Effector CD4-positive, alpha-beta T cell (primary cell): ENCODE results near the gene SV2C.

Experiments
- DNase-seq: peaks from one replicate; pipeline ENCODE4 v3.0.0-alpha.2; 2020

SV2C gene

GRCh38 chr5:76165711-76166374 is 82.7 kb downstream of the SV2C start:
- no peak for DNase-seq

DNA sequence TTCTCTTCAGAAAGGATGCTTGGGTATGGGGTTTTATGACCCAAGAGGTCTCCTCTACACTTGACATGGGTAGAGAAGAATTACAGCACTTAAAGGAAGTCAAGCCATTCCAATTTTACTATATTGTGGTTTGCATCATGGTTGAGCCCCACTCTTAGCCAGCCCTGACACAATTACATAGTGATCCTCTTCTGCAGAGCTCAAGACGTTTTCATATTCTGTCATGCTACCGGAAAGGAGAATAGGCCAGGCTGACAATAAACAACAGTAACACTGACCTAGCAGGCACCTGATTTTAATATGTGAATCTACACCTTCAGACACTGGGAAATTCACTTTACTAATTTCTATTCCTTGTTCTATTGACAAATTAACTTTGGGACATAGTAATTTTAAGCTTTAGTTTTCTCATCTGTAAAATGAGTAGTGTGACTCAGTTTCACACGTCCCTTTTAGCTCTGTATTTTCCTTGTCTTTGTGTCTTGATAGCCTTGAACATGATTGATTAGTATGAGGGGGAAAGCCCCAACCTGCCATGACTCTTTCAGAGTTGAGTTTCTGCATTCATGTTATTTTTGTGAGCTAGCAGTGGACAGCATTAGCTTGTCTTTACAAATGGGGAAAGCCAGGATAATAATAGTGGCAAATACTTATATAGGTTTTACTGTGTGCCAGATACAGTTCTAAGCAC is 83.8 kb downstream of the SV2C start:
- no peak for DNase-seq

- DNase-seq: no peak
These were observed 86.1 kb downstream of the SV2C start for GRCh38 chr5:76169146-76169905.

GRCh38 chr5:76174101-76174500 is 90.9 kb downstream of the SV2C start:
- DNase-seq: no peak

DNA sequence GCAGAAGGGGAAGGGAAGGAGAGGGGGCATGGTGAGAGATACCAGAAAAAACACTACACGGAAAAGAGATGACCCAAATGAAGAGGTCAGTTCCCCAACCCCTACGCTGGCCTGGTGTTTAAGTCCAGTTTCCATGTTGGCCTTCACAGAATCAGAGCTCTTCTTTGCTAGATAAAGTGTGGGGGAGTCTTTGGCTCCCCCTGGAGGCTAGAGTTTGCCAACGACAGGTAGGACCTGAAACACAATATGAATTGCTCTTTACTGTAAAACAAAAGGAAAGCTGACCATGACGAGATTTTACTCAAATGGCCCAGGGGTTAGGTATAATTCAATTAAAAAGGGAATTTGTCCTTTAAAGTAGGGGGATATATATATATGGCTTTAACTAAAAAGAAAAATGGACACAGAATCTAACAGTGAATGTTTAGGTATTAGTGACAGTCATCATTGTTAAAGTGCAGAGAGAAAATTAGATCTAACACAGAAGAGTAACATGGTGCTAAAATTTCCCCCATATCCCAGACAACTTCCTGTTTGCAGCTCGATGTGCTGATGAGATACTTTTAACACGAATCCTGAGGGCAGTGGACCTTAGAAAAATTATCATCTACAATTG is 92.0 kb downstream of the SV2C start:
- DNase-seq: peak; percentile 14

- DNase-seq: no peak
These were observed 92.7 kb downstream of the SV2C start for GRCh38 chr5:76175821-76176403.

DNA sequence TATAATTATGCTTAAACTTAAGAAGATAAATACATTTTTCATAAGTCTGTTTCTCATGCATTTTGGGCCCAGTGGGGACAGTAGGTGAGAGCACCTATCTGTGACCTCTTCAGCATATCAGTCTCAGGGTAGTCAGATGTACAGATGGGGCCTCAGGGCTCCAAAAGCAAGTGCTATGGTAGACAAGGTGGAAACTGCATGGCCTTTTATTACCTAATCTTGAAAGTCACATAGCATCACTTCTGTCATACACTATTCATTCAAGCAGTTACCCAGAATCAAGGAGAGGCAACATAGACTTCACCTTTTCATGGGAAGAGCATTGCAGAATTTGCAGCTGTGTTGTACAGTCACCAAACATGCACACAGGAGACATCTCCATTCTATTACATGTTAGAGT is 94.8 kb downstream of the SV2C start:
- DNase-seq: no peak

- DNase-seq: no peak
These were observed 95.7 kb downstream of the SV2C start for GRCh38 chr5:76178913-76179312.

GRCh38 chr5:76180814-76181805 is 97.9 kb downstream of the SV2C start:
- no peak for DNase-seq

DNA sequence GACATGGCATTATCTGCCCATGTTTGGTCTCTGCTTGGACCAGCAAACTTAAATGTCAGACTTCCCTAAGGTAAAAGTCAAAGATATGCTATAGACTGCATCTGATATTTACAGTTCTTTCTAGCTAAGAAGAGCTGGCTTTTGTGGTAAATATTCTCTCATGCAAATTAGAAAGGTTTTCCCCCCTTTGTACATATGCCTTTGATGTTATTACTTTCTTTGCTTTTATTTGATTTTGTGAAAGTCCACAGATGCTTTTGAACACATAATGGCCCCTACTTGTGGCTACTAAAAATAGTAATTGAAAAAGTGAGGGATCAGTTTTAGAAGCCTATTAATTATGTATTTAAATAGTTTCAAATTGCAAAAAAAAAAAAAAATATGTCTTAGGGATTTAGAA is 104.2 kb downstream of the SV2C start:
- no peak for DNase-seq

DNA sequence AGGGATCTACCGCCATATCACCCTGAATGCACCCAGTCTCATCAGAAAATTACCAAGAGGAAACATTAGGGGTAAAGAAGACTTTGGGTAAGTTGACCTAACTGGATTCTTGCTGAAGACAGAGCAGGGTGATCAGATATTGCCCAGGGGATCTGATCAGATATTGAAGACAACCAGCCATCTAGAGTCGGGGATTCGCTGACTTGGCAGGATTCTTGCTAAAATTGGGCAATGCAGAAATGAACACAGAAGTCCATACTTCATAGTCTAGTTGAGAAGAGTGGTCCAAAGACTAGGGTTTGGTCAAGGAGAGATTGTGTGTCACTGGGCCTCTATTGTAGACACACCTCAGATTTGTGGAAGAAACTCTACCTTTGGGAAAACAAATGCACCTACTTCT is 107.2 kb downstream of the SV2C start:
- no peak for DNase-seq

DNA sequence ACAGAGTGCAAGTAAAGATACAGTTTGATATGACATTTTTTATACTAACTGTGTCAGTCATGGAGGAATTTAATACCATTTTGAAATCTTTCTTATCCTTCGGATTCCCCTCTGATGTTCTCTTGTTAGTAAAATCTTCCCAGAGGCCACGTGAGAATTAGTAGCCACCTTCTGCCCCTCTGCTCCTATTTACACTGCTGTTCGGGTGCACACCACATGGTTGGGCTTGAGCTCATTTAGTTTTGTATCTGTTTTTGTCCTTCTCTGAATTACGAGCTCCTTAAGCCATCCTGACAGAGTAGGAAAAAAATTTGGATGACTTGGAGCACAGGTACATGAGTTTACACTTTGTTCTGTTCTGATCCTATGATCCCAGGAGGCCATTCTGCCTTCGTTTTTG is 109.7 kb downstream of the SV2C start:
- DNase-seq: no peak

DNA sequence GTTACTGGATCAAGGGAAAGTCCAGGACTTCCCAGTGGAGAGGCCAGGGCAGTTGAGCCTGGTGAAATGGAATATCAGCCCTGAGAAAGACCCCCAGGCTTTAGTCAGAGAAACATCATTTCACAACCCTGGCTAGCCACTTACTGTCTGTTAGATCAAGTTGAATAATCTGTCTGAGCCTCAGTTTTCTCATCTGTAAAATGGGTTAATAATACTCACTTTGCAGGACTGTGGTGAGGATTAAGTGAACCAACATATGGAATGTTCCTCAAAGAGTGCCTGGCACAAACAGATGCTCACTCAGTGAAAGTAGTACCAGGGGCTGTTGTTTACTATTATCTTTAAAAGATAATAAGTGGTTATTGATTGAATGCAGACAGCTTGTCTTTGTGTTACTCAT is 110.5 kb downstream of the SV2C start:
- no peak for DNase-seq

GRCh38 chr5:76194340-76194739 is 111.2 kb downstream of the SV2C start:
- no peak for DNase-seq

DNA sequence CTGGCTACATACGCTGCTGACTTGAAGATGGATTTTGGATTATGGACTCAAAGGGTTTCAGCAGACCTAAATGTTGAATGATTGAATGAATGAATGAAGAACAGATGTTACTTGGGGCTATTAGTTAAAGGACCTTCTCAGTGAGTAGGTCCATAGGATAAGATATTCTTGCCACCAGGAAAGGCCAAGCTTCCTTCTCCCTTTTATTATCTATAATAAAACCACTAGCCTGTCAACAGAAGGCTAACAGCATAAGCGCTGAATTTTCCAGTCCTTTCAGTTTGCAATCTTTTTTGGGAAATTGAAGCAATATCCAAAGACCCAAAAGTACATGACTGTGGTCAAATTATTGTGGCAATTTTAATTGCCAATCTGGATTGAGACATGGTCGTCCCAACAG is 113.3 kb downstream of the SV2C start:
- DNase-seq: no peak

DNA sequence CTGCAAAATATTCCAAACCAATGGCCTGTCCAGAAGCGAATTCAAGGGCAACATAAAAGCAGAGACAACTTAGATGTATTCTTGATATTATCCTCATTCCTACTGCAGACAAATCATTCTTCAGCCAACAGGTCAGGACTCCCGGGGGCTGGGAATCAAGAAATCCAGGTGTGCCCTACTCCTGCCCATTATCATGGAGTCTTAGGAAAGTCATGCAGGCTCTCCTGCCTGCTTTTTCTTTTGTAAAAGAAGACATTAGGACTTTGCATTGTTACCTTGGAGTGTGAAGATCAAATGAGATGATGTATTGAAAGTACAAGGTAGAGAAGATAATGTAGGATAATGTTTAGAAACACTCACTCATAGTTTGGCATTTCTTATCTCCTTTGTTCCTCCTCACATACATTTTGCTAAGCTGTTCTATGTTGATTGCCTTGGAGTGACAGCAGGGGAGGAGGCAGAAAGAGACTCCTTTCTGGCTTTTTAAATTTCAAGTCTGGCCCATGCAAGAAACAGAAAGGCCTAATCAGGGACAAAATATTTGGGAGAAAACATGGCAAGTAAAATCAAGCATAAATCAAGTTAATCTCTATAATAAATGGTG is 113.8 kb downstream of the SV2C start:
- DNase-seq: no peak

DNA sequence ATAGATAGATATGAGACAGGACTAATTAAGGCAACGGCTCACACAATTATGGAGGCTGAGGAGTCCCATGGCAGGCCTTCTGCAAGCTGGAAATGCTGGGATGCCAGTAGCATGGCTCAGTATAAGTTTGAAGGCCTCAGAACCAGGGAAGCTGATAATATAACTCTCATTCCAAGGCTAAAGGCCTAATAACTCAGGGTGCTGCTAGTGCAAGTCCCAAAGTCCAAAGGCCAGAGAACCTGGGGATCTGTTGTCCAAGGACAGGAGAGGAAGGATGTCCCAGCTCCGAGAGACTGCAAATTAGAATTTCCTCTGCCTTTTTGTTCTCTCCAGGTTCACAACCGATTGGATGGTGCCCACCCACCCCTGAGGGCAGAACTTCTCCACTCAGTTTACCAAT is 114.5 kb downstream of the SV2C start:
- no peak for DNase-seq

- DNase-seq: no peak
These were observed 116.4 kb downstream of the SV2C start for GRCh38 chr5:76199336-76200318.

DNA sequence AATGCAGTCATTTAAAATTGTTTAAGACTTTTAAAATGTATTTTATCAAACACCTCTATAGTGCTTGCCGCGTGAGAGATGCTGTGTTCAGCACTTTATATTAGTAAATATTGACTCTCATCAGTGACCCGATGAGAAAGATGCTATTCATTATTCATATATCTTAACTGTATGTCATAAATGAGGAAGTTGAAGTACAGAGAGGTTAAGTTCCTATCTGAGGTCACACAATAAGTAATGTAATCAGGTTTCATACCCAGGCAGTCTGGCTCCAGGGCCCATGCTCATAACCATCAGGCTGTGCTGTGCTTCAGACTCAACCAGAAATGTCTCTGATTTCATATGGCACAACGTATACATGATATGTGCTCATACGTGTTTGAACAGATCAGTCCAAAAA is 119.0 kb downstream of the SV2C start:
- no peak for DNase-seq

GRCh38 chr5:76204191-76204590 is 121.0 kb downstream of the SV2C start:
- no peak for DNase-seq
